ENCODE data around the gene SBF2.

- TF ChIP-seq POLR2A (IDR thresholded peaks at IDR 0.05) (no peak), CTCF (IDR thresholded peaks at IDR 0.05) (no peak)
Measured at GRCh38 chr11:10117709-10118351, 176.2 kb downstream of the SBF2 start.
